ENCODE measurements around the gene RPL28.
"Not testable (repeated sequence)": the region's sequence is repeated elsewhere in the genome, so short reads cannot be mapped to it uniquely, and the experiment has no call there.

RPL28 gene

GRCh38 chr19:55406826-55407549 is 21.3 kb downstream of the RPL28 start:
- Histone ChIP-seq H3K4me1 (ENCODE audit: control insufficient read depth, low read depth, low read length) (peaks cover 19% of the 10 kb centered on the region), H3K36me3 (ENCODE audit: control insufficient read depth, low read depth, low read length) (peaks cover 44% of the 10 kb centered on the region), H3K4me3 (ENCODE audit: low read length) (peak overlapping the region; percentile 82), H3K27me3 (ENCODE audit: control insufficient read depth, insufficient read depth, low read length) (no peaks in the 10 kb centered on the region), H3K27ac (ENCODE audit: low read length) (no peak overlapping the region), H3K9ac (ENCODE audit: low read length) (peak overlapping the region; percentile 86), H3K9me3 (ENCODE audit: control insufficient read depth, low read depth, low read length) (no peaks in the 10 kb centered on the region)

DNA sequence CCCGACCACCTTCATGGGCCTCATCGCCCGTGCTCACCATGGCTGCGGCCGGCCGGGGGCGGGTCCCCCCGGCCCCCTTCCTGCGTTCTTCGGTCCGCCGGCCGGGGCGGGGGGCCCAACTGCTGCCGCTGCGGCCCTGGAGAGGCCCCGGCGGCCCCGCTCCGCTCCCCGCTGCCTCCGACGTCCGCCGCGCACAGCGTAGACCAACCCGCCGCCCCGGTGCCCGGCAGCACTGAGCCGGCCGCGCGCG is 21.7 kb downstream of the RPL28 start, which contains the start of gene UBE2S:
Gene UBE2S, minus strand, starts transcription at position 239 of the 250 bp plus-strand sequence. Its CDS starts 199 bp downstream, at position 40.
- Histone ChIP-seq H3K9ac (ENCODE audit: low read length) (peak within 1 kb of the TSS; percentile 86), H3K27ac (ENCODE audit: low read length) (peak within 1 kb of the TSS; percentile 94), H3K4me3 (ENCODE audit: low read length) (peak within 1 kb of the TSS; percentile 82), H3K4me1 (ENCODE audit: control insufficient read depth, low read depth, low read length) (peaks cover 19% of the 10 kb centered on the region), H3K36me3 (ENCODE audit: control insufficient read depth, low read depth, low read length) (peaks cover 39% of the 10 kb centered on the region)
- H3K9me3 ChIP-seq (ENCODE audit: control insufficient read depth, low read depth, low read length); H3K27me3 ChIP-seq (ENCODE audit: control insufficient read depth, insufficient read depth, low read length): not testable (repeated sequence)

- H3K36me3 ChIP-seq (ENCODE audit: control insufficient read depth, low read depth, low read length) = peaks cover 34% of the 10 kb centered on the region
- H3K27me3 ChIP-seq (ENCODE audit: control insufficient read depth, insufficient read depth, low read length) = no peaks in the 10 kb centered on the region
- peak overlapping the region; percentile 94 for H3K27ac ChIP-seq (ENCODE audit: low read length)
- H3K4me3 ChIP-seq (ENCODE audit: low read length) = peak overlapping the region; percentile 82
- H3K9ac ChIP-seq (ENCODE audit: low read length) = peak overlapping the region; percentile 86
- peaks cover 19% of the 10 kb centered on the region for H3K4me1 ChIP-seq (ENCODE audit: control insufficient read depth, low read depth, low read length)
- no peaks in the 10 kb centered on the region for H3K9me3 ChIP-seq (ENCODE audit: control insufficient read depth, low read depth, low read length)
Observed at GRCh38 chr19:55407800-55408532, 22.2 kb downstream of the RPL28 start.

- peak overlapping the region; percentile 46 for H3K9ac ChIP-seq (ENCODE audit: low read length)
- H3K4me1 ChIP-seq (ENCODE audit: control insufficient read depth, low read depth, low read length) = peaks cover 19% of the 10 kb centered on the region
- peaks cover 29% of the 10 kb centered on the region for H3K36me3 ChIP-seq (ENCODE audit: control insufficient read depth, low read depth, low read length)
- H3K4me3 ChIP-seq (ENCODE audit: low read length) = peak overlapping the region; percentile 45
- H3K27ac ChIP-seq (ENCODE audit: low read length) = peak overlapping the region; percentile 93
- H3K9me3 ChIP-seq (ENCODE audit: control insufficient read depth, low read depth, low read length) = no peaks in the 10 kb centered on the region
- no peaks in the 10 kb centered on the region for H3K27me3 ChIP-seq (ENCODE audit: control insufficient read depth, insufficient read depth, low read length)
Observed at GRCh38 chr19:55408533-55408872, 22.8 kb downstream of the RPL28 start.

DNA sequence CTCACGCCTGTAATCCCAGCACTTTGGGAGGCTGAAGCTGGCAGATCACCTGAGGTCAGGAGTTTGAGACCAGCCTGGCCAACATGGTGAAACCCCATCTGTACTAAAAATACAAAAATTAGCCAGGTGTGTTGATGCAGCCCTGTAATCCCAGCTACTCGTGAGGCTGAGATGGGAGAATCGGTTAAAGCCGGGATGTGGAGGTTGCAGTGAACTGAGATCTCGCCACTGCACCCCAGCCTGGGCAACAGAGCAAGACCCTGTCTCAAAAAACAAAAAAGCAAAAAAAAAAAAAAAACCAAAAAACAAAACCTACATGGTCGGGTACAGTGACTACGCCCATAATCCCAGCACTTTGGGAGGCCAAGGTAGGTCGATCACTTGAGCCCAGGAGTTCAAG is 23.4 kb downstream of the RPL28 start:
- H3K27ac ChIP-seq (ENCODE audit: low read length); H3K4me3 ChIP-seq (ENCODE audit: low read length); H3K9me3 ChIP-seq (ENCODE audit: control insufficient read depth, low read depth, low read length); H3K27me3 ChIP-seq (ENCODE audit: control insufficient read depth, insufficient read depth, low read length); H3K9ac ChIP-seq (ENCODE audit: low read length): not testable (repeated sequence)
- peaks cover 19% of the 10 kb centered on the region for H3K4me1 ChIP-seq (ENCODE audit: control insufficient read depth, low read depth, low read length)
- peaks cover 24% of the 10 kb centered on the region for H3K36me3 ChIP-seq (ENCODE audit: control insufficient read depth, low read depth, low read length)

DNA sequence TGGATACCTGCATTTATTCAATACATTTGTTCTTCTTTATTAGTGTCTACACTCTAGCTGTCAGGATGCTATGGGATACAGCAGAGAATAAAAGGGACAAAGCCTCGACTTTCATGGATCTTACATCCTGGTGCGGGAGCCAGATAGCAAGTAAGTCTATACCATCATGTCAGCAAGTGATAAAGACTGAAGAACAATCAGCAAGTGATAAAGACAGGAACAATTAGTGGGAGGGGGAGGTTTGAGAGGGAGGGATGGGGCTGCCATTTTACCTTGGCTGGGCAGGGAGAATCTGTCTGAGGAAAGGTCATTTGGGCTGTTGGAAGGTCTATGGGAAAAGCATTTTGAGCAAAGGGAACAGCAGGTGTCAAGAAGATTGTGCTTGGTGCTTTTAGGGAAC is 24.4 kb downstream of the RPL28 start:
- H3K36me3 ChIP-seq (ENCODE audit: control insufficient read depth, low read depth, low read length) = peaks cover 16% of the 10 kb centered on the region
- H3K27me3 ChIP-seq (ENCODE audit: control insufficient read depth, insufficient read depth, low read length) = no peaks in the 10 kb centered on the region

DNA sequence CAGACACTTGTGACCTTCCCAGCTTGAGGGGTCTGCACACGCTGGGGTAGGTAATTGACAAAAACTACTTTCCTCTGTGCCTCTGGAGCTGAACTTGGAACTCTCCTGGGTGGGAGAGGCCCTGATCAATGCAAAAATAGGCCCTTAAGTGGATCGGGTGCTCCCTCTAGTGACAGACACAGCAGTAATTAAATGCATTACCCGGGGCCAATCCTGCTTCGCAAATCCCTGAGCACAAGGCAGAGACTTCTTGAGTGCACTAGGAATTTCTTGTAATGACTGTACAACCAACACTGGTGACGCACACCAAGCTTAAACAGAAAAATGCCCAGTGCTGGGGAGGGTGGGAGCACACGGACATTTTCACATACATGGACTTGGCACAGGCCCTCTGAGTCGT is 32.5 kb downstream of the RPL28 start:
- no peak overlapping the region for H3K9ac ChIP-seq (ENCODE audit: low read length)
- H3K36me3 ChIP-seq (ENCODE audit: control insufficient read depth, low read depth, low read length) = no peaks in the 10 kb centered on the region
- no peak overlapping the region for H3K27ac ChIP-seq (ENCODE audit: low read length)
- no peaks in the 10 kb centered on the region for H3K9me3 ChIP-seq (ENCODE audit: control insufficient read depth, low read depth, low read length)
- H3K4me3 ChIP-seq (ENCODE audit: low read length) = no peak overlapping the region
- peaks cover 9% of the 10 kb centered on the region for H3K27me3 ChIP-seq (ENCODE audit: control insufficient read depth, insufficient read depth, low read length)
- H3K4me1 ChIP-seq (ENCODE audit: control insufficient read depth, low read depth, low read length) = peaks cover 4% of the 10 kb centered on the region

More for the DNA sequence above, 24.4 kb downstream of the RPL28 start:
- Histone ChIP-seq H3K9ac (ENCODE audit: low read length) (no peak overlapping the region), H3K9me3 (ENCODE audit: control insufficient read depth, low read depth, low read length) (no peaks in the 10 kb centered on the region), H3K27ac (ENCODE audit: low read length) (no peak overlapping the region), H3K4me3 (ENCODE audit: low read length) (no peak overlapping the region), H3K4me1 (ENCODE audit: control insufficient read depth, low read depth, low read length) (peaks cover 19% of the 10 kb centered on the region)

GRCh38 chr19:55419103-55419502 is 33.4 kb downstream of the RPL28 start:
- H3K27me3 ChIP-seq (ENCODE audit: control insufficient read depth, insufficient read depth, low read length) = peaks cover 9% of the 10 kb centered on the region
- H3K36me3 ChIP-seq (ENCODE audit: control insufficient read depth, low read depth, low read length) = no peaks in the 10 kb centered on the region
- no peak overlapping the region for H3K27ac ChIP-seq (ENCODE audit: low read length)
- H3K9me3 ChIP-seq (ENCODE audit: control insufficient read depth, low read depth, low read length) = no peaks in the 10 kb centered on the region
- H3K4me3 ChIP-seq (ENCODE audit: low read length) = no peak overlapping the region
- H3K9ac ChIP-seq (ENCODE audit: low read length) = no peak overlapping the region
- peaks cover 4% of the 10 kb centered on the region for H3K4me1 ChIP-seq (ENCODE audit: control insufficient read depth, low read depth, low read length)

DNA sequence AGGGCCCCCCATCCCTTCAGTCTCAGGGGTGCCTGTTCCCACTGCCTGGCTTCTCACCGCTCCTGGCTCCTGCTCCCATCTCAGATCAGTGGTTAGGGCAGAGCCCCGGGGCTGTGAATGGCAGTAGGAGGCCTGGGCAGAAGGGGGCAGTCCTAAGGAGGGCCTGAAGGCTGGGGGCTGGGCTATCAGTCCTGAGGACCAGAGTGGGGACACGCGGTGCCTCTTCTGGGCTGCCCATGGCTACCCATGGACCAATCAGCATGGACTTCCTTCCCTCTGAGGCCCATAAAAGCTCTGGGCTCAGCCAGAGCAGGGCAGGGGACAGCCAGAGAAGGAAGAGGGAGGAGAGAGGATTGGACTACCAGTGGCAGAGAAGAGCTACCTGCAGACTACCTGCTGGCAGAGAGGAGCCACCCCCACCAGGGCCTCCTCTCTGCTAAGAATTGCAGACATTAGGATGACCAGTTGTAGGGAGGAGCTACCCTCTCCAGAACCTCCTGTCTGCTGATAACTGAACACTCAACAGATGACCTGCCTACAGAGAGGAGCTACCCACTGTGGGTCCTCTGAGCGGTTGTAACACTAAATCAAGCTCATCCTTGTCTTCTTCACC is 34.0 kb downstream of the RPL28 start:
- Histone ChIP-seq H3K27me3 (ENCODE audit: control insufficient read depth, insufficient read depth, low read length) (peaks cover 9% of the 10 kb centered on the region), H3K36me3 (ENCODE audit: control insufficient read depth, low read depth, low read length) (no peaks in the 10 kb centered on the region), H3K4me3 (ENCODE audit: low read length) (no peak overlapping the region), H3K9ac (ENCODE audit: low read length) (no peak overlapping the region), H3K9me3 (ENCODE audit: control insufficient read depth, low read depth, low read length) (no peaks in the 10 kb centered on the region), H3K27ac (ENCODE audit: low read length) (no peak overlapping the region), H3K4me1 (ENCODE audit: control insufficient read depth, low read depth, low read length) (peaks cover 4% of the 10 kb centered on the region)

DNA sequence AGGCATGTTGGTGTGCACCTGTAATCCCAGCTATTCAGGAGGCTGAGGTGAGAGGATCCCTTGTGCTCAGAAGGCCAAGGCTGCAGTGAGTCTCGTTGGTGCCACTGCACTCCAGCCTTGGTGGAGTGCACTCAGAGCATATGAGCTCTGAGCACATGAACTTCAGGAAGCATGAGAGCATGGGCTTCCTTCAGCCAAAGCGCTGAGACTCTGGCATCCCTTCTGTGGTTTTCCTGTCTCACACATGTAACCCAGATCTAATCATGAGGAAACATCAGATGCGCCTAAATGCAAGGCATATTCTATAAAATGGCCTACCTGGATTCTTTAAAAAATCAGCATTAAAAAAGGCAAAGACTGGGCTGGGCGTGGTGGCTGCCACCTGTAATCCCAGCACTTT is 35.5 kb downstream of the RPL28 start:
- H3K4me1 ChIP-seq (ENCODE audit: control insufficient read depth, low read depth, low read length); H3K36me3 ChIP-seq (ENCODE audit: control insufficient read depth, low read depth, low read length); H3K27me3 ChIP-seq (ENCODE audit: control insufficient read depth, insufficient read depth, low read length); H3K9me3 ChIP-seq (ENCODE audit: control insufficient read depth, low read depth, low read length); H3K27ac ChIP-seq (ENCODE audit: low read length); H3K4me3 ChIP-seq (ENCODE audit: low read length); H3K9ac ChIP-seq (ENCODE audit: low read length): not testable (repeated sequence)

DNA sequence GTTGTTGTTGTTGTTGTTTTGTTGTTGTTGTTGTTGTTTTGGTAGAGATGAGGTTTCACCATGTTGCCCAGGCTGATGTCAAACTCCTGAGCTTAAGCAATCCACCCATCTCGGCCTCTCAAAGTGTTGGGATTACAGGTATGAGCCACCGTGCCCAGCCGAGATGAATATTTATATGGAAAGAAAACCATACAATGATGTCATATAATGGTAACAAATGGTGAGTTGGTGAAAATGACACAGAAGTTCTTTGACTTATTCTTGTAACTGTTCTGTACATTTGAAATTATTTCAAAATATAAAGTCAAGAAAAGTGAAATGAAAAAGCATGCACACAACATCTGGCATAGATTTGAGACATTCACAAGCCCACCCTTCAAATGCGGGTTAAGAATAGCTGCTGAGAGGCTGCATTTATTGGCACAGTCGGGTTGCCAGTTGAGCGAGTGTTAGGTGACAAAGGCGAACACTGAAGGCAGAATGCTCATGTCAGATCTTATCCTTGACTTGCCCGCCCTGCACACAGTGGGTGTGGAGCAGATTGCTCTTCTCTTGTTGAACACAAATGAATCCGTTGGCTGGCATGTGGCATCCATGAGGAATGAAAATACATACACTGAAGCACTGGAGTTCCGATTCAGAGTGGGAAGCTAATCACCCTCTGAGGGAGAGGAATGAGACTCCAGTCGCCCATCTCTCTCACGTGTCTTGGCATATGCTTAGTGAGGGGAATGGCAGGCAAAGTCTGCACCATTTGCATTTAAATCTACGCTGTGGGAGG is 37.7 kb downstream of the RPL28 start:
- no peaks in the 10 kb centered on the region for H3K9me3 ChIP-seq (ENCODE audit: control insufficient read depth, low read depth, low read length)
- H3K36me3 ChIP-seq (ENCODE audit: control insufficient read depth, low read depth, low read length) = no peaks in the 10 kb centered on the region
- H3K27ac ChIP-seq (ENCODE audit: low read length) = no peak overlapping the region
- no peak overlapping the region for H3K4me3 ChIP-seq (ENCODE audit: low read length)
- H3K9ac ChIP-seq (ENCODE audit: low read length) = no peak overlapping the region
- H3K4me1 ChIP-seq (ENCODE audit: control insufficient read depth, low read depth, low read length) = no peaks in the 10 kb centered on the region
- H3K27me3 ChIP-seq (ENCODE audit: control insufficient read depth, insufficient read depth, low read length) = peaks cover 5% of the 10 kb centered on the region
